Osteocyte (in vitro differentiated cells): ENCODE measurements around the gene CMTM7. TPM values are rescaled to one million over a fixed set of nuclear protein-coding genes. Genes with fewer than 3 reads are reported as not detected.

Experiments used
- DNase-seq: peaks from one replicate; pipeline ENCODE4 v3.0.0; 2021; ENCODE audit warnings: mixed read lengths; ENCODE audit not compliant: unreplicated experiment; ENCODE audit errors: extremely low spot score
- H3K27ac Mint-ChIP-seq: one replicate; pipeline ENCODE4 v1.8.0; 2021; ENCODE audit warnings: mild to moderate bottlenecking, mixed read lengths; ENCODE audit not compliant: unreplicated experiment
- H3K27me3 Mint-ChIP-seq: one replicate; pipeline ENCODE4 v1.8.0; 2021; ENCODE audit warnings: mixed read lengths; ENCODE audit not compliant: unreplicated experiment
- H3K36me3 Mint-ChIP-seq: one replicate; pipeline ENCODE4 v1.8.0; 2021; ENCODE audit warnings: mixed read lengths; ENCODE audit not compliant: unreplicated experiment
- H3K4me1 Mint-ChIP-seq: one replicate; pipeline ENCODE4 v1.8.0; 2021; ENCODE audit warnings: mixed read lengths; ENCODE audit not compliant: unreplicated experiment
- H3K4me3 Mint-ChIP-seq: one replicate; pipeline ENCODE4 v1.8.0; 2021; ENCODE audit warnings: mild to moderate bottlenecking, moderate library complexity, mixed read lengths; ENCODE audit not compliant: unreplicated experiment
- H3K9me3 Mint-ChIP-seq: one replicate; pipeline ENCODE4 v1.8.0; 2021; ENCODE audit warnings: mixed read lengths; ENCODE audit not compliant: unreplicated experiment
- CTCF ChIP-seq: fragments of 200-600 bp; sonication (generic); IDR thresholded peaks from 2 replicates; pipeline ENCODE4 v1.5.0; 2021; ENCODE audit warnings: antibody characterized with exemption, mild to moderate bottlenecking, moderate library complexity
- total RNA-seq: library from RNA; stranded (reverse); gene quantifications from 2 replicates; pipeline ENCODE4 v1.2.1, GENCODE V29; 2021

Gene CMTM7
- total RNA-seq, 1 donor from 2014 or later: 17.8 TPM

GRCh38 chr3:32405711-32406323 lies 14.2 kb downstream of the CMTM7 start:
- H3K4me1 Mint-ChIP-seq: peaks cover 24% of the 10 kb centered on the region
- H3K27ac Mint-ChIP-seq: no peak overlapping the region
- H3K9me3 Mint-ChIP-seq: no peaks in the 10 kb centered on the region
- H3K36me3 Mint-ChIP-seq: peaks cover 2% of the 10 kb centered on the region
- no peaks in the 10 kb centered on the region for H3K27me3 Mint-ChIP-seq
- DNase-seq: no peak
- no peak for TF ChIP-seq CTCF
- H3K4me3 Mint-ChIP-seq: no peak overlapping the region

GRCh38 chr3:32406486-32407408 lies 15.1 kb downstream of the CMTM7 start:
- H3K27ac Mint-ChIP-seq: no peak overlapping the region

GRCh38 chr3:32410367-32411246 lies 19.0 kb downstream of the CMTM7 start:
- Mint-ChIP-seq H3K4me3 (no peak overlapping the region), H3K9me3 (no peaks in the 10 kb centered on the region), H3K27me3 (no peaks in the 10 kb centered on the region), H3K27ac (no peak overlapping the region), H3K4me1 (peaks cover 20% of the 10 kb centered on the region), H3K36me3 (peaks cover 2% of the 10 kb centered on the region)
- DNase-seq: no peak
- TF ChIP-seq CTCF: no peak

More at GRCh38 chr3:32406486-32407408, 15.1 kb downstream of the CMTM7 start:
- Mint-ChIP-seq H3K4me1 (peaks cover 23% of the 10 kb centered on the region), H3K4me3 (no peak overlapping the region), H3K36me3 (peaks cover 2% of the 10 kb centered on the region), H3K9me3 (no peaks in the 10 kb centered on the region), H3K27me3 (no peaks in the 10 kb centered on the region)
- no peak for TF ChIP-seq CTCF
- no peak for DNase-seq

GRCh38 chr3:32411442-32411841 lies 19.8 kb downstream of the CMTM7 start:
- DNase-seq: no peak
- Mint-ChIP-seq H3K4me3 (no peak overlapping the region), H3K4me1 (peaks cover 20% of the 10 kb centered on the region), H3K27ac (no peak overlapping the region), H3K9me3 (no peaks in the 10 kb centered on the region), H3K27me3 (no peaks in the 10 kb centered on the region), H3K36me3 (peaks cover 2% of the 10 kb centered on the region)
- no peak for TF ChIP-seq CTCF
